ENCODE measurements around the gene C1orf53.

Gene C1orf53

DNA sequence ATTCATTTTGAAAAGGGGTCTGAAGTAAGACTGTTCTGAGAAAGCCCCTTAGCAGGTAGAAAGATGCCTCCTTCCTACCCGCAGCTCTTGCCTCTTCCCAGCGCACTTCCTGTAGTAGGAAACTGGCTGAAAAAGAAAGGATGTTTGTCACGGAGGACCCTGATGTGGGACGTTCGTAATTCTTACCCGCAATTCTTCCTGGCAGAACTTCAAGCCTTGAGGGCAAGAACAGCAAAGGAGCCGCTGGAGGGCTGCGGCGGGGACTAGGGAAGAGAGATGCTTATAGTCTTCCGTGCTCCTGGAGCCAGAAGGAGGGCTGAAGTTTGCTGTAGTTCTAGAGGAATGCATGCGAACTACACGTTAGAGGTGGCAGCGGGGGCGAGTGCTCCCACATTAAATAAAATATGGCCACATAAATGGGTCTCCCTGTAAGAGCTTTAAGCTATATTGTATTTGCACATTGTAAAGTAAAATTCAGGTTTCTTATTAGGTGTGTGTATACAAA lies 6.3 kb downstream of the C1orf53 start:
- DNase-seq (ENCODE audit: low spot score) = no peak

- no peak for DNase-seq (ENCODE audit: low spot score)
Observed at GRCh38 chr1:197909384-197909783, 7.0 kb downstream of the C1orf53 start.

DNA sequence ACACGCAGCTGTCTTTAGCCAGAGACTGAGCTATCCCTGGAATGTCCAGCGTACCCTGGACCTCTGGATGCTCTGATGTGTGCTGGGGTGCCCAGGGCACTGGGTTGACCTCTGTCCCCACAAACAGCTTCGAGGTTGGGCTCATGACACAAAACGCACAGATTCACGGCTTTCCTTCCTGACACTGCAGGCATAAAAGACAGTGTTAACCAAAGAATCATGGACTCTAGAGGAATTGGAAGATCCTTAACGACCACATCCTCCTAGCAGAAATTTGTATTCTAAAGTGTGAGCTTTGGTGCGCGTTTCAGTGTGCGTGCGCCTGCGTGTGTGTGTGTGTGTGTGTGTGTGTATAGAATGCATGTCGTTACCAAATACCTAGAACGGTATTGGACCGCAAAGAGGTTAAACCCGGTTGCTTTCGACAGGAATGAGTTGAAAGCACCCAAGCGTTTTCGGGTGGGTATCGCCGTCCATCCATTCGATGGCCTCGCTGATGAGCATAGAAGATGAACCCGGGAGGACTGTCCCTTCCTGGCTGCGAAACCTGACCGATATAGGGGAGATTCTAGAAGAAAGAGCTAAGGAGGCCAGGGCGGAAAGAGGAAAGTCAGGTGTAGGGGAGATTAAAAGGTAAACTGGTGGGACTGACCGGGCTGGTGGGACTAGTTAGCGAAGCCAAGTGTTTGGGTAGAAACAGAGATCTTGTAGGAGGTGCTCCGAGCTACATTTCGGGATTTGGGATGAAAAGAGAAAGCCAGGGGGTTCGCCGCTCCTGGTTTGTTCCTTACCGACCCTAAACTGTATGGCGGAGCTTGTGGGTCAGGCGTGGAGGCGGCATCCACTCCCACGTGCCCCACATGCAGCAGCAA lies 7.9 kb downstream of the C1orf53 start:
- DNase-seq (ENCODE audit: low spot score) = no peak

GRCh38 chr1:197911111-197911856 lies 8.9 kb downstream of the C1orf53 start:
- no peak for DNase-seq (ENCODE audit: low spot score)

GRCh38 chr1:197911857-197912696 lies 9.6 kb downstream of the C1orf53 start:
- DNase-seq (ENCODE audit: low spot score) = no peak

DNA sequence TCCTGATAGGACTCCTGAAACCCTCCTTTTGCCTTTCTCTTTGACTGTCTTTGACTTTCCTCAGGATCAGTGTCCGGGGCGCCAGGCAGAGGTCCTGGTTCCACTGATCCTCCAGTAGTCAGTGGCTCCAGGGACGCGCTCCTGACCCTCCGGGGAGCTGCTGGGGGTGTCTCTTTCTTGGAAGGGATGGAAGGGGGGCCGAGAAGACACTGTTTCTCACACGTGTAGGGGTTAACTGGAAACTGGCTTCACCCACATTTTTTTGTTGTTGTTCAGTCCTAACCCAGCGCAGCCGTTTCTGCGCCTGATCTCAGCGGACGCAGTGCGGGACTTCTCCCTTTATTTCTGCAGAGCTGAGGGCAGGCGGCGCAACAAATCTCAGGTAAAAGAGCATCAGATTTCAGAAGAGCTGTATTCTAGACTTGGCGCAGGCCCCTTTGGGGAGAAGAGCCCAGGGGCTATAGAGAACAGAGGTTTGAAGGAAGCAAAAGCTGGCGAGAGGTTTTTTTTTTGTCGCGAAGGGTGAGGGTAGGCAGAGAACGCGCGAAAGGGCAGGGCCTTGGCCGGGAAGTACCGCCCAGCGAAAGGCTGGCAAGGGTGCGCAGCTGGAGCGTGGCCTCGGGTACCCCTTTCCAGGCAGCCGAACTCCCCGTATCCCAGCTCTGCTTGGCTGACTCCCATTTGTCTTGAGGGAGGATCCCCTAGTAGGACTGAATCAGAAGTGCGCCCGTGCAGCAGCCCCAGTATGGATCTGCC lies 10.5 kb downstream of the C1orf53 start:
- no peak for DNase-seq (ENCODE audit: low spot score)

DNA sequence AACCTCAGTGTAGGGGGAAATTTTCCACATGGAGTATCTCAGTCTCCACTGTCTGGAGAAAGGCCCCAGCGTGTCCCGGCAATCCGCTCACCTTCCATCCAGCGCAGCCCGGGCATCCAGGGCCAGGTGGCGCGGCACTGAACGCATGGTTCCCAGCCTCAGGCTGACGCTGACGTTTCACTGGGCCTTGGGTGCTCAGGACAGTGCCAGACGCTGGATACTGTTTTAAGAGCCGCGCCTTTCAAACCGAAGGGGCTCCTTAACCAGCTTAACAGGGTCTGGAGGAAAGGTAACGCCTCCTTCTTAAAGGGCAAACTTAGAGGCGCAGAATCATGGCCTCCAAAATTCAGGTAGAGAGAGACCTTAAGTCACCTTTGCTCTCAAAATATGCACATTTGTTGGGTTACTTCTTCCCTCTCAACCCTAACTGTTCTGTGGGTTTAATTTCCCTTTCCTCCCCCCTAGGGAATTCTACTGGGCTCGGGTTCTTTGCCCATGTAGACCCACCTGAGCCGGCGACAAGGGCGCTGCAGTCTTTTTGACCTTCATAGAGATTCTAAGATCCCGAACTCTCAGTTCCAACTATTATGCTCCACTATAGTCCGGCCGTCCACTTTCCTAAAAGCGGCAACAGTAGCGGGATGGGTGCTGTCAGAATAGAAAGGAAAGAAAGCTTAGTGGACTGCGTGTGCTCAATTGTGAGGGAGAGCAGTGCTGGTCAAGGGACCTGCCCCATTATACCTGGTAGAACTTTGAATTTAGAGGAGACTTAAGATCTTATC lies 11.3 kb downstream of the C1orf53 start:
- DNase-seq (ENCODE audit: low spot score) = no peak

- no peak for DNase-seq (ENCODE audit: low spot score)
Observed at GRCh38 chr1:197914510-197914909, 12.1 kb downstream of the C1orf53 start.

- no peak for DNase-seq (ENCODE audit: low spot score)
Observed at GRCh38 chr1:197915260-197915861, 12.9 kb downstream of the C1orf53 start.

DNA sequence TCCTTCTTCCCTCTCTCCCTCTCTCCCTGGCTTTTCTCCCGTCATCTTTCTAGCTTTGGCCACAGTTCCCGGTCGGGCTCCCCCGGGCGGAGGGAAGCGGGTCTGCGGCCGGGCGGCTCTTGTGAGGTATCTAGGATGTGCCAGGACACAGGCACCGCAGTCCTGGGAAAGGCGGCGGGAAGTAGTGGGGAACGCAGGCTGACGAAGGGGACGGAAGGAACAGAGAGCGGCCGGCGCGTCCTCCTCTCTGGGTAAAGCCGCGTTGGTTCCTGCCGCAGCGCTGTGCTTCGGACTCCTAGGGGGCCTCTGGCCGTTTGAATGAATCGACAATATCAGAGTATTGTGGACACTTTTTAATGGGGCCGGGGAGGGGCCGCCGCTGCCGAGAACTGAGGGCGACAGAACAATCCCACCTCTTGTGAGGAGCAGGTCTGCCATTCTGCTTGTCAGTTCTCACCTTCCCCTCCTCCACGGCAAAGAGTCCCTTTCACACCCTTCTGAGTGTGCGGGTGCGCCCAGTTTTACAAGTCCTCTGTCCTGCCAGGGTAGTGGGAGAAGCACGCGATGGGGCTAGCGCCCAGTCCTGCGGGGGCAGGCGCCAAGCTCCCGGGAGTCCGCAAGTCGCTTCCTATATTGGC lies 13.6 kb downstream of the C1orf53 start:
- no peak for DNase-seq (ENCODE audit: low spot score)

- no peak for DNase-seq (ENCODE audit: low spot score)
Observed at GRCh38 chr1:197916500-197916983, 14.1 kb downstream of the C1orf53 start.

DNA sequence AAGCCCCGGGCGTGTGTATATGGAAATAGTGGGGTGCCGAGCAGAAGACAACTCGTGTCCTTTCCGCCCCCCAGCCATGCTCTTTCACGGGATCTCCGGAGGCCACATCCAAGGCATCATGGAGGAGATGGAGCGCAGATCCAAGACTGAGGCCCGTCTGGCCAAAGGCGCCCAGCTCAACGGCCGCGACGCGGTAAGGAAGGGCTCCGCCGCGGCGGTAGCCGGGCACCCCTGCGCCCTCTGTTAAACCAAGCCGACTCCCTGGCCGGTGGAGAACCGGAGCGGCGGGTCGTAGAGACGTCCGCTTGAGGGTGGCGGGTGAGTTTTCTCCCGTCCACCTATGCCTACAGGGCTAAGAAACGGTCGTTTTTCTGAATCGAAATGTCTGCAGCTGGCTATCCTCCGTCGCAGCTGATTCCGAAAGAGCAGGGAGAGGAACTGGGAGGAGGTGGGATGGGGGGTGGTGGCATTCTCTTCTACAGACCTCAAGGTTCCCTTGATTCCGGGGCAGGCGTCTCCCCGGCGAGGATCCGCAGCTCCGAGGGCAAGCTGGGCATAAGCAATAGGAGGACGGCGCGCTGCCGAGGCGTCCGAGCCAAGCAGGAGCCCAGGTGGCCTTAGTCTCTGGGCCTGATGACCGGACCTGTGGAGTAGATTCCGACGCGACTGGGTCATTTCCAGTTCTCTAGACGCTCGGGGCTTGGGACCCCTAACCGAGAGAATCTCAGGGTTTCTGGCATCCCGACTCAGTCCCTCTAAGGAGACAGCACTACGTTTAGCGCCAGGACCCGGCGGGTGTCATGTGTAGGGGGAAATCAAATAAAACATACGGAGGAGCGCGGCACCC lies 15.6 kb downstream of the C1orf53 start:
- no peak for DNase-seq (ENCODE audit: low spot score)

DNA sequence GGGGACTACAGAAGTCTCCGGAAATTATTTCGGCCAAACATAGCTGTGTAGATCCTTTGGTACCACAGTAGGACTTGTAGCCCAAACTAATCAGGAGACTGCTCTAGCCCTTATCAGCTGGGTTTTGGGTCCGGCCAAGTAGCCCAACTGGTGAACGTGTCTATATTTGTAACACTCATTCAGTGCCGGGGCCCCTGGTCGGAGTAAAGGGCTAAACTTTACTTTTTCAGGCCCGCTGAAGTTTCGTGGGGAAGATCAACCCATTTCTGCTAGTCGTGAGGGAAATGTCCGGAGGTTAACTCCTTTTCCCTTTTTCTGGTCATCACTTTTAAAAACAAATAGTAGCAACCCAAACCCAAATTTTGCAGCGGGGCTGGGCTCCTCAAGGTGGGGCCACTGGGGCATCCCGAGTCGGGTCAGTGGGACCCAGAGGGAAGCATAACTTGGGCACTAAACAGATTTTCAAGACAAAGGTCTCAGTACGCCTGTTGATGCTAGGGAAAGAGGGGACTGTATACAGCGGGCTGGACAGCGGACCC lies 16.4 kb downstream of the C1orf53 start:
- no peak for DNase-seq (ENCODE audit: low spot score)

GRCh38 chr1:197919346-197920066 lies 17.1 kb downstream of the C1orf53 start:
- DNase-seq (ENCODE audit: low spot score) = no peak

DNA sequence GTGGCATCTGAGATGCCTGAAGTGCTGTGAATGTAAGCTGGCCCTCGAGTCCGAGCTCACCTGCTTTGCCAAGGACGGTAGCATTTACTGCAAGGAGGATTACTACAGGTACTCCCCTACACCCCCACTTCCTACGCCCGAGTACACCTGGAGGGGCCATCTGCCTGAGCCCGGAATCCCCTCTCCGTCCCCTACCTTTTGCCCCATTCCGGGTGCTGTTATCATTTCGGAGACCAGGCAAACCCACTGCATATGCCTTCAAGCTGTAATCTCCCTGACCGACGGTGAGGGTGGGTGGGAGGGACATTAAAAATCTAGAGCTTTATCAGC lies 17.6 kb downstream of the C1orf53 start:
- DNase-seq (ENCODE audit: low spot score) = no peak

- DNase-seq (ENCODE audit: low spot score) = no peak
Observed at GRCh38 chr1:197920414-197921117, 18.1 kb downstream of the C1orf53 start.
